HG03139 (cell line): Measurements from ENCODE around the gene SSH3.

Experiments
- ATAC-seq: cut with Tn5 transposase; IDR thresholded peaks from one replicate; pipeline ENCODE4 v1.9.1; 2021; ENCODE audit not compliant: unreplicated experiment

SSH3 gene

DNA sequence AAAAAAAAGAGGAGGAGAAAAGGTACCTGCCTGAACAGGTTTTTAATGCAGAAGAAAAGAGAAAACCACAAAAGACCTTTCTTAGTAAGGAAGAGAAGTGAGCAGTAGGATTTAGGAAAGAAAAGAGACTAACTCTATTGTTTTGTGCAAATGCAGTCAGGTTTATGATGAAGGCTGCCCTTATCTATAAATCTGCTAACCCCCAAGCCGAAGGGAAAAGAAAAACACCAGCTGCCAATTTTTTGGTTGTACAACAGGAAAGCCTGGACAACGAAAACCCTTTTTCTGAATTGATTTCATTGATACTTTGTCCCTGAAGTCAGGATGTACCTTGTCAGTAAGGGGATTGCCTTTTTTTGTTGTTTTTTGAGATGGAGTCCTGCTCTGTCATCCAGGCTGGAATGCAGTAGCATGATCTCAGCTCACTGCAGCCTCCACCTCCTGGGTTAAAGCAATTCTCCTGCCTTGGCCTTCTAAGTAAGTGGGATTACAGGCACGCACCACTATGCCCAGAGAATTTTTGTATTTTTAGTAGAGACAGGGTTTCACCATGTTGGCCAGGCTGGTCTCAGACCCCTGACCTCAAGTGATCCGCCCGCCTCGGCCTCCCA, 28.9 kb downstream of the SSH3 start:
- ATAC-seq = no peak

DNA sequence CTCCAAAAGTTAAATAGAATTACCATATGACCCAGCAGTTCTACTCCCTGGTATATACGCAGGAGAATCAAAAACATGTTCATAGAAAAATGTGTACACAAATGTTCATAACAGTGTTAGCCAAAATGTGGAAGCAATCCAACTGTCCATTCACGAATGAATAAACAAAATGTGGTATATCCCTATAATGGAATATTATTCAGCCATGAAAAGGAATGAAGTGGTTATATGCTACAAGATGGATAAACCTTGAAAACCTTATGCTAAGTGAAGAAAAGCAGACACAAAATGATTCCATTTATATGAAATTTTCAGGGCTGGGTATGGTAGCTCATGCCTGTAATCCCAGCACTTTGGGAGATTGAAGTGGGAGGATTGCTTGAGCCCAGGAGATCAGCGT, 33.9 kb downstream of the SSH3 start:
- no peak for ATAC-seq

DNA sequence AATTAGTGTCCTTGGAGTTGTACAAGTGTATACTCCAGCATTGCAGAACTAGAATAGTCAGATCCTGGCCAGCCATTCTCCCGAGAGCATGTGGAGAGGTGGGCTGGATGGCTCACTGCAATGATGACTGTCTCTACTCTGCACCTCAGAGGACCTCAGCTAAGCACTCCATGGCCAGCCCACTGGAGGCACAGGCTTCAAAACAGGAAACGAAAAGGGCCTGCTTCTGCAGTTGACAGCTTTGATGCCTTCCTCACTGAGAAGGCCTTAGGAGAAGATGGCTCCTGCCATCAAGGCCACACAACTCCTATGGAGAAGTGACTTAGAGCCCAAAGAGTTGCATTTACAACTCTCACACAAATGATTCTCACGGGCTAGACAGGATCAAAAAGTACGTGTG, 40.9 kb downstream of the SSH3 start:
- no peak for ATAC-seq

DNA sequence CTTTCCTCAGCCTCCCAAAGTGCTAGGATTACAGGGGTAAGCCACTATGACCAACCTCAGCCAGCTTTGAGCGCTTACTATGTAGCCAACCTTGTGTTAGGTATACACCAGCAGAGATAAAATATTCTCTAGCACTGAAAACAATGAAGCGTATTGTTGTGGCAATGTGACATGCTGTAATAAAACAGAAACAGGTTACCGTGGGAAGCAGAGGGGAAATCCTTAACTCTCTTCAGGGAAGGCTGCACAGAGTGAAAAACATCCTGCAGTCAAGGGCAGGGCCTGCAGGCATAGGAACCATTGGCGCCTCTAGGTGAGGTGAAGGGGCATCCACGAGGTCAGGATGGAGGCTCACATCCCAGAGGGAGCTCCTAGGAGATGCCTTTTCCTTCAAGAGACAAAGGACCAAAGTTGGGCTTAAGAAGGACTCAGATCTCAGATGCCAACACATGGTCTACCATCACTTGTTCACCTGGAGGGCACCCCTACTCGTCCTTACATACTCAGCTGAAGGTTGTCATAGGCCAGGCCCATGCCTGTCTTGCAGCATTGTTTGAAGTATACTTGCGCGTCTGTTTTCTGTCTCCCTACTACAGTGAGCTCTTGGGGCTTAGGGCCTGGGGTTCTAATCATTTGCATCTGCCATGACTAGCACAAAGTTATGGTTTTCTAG, 42.1 kb downstream of the SSH3 start:
- no peak for ATAC-seq

DNA sequence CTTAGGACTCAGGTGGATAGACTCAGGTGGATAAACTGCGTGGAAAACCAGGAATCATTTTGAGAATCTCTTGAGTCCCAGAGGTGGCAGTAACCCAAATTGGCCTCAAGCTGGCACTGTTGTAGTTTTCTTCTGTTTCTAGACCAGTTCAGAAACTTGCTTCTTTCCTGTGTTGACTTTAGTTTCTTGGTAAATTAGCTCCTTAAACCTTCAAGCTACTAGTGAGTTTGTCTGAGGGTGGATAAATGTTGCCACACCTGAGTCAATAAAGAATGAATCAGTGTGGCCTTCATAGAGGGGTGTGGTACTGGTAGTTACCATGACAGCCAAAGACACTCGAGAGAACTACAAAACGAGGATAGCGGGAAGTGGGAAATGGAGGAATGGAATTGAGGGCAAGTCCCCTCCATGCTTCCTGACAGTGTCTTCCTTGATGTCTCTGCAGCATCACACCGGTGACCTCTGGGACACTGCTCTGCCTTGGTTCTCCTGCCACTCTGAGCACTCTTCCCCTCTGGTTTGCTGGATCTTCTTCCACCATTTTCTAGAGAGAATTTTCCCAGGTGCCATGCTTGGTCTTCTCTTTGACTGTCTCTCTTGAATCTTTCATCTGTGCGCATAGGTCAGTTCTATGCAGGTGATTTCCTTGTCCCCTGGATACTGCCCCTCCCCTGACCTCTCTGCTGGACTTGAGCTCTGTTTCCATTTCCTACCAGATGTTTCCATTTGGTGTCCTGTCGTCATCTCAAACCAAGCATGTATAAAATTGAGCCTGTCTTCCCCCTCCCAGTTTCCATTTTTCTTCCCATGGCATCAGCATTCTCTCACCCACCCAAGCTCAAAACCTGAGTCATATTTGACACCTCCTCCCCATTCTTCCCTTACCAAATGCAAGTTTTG, 42.8 kb downstream of the SSH3 start:
- no peak for ATAC-seq

DNA sequence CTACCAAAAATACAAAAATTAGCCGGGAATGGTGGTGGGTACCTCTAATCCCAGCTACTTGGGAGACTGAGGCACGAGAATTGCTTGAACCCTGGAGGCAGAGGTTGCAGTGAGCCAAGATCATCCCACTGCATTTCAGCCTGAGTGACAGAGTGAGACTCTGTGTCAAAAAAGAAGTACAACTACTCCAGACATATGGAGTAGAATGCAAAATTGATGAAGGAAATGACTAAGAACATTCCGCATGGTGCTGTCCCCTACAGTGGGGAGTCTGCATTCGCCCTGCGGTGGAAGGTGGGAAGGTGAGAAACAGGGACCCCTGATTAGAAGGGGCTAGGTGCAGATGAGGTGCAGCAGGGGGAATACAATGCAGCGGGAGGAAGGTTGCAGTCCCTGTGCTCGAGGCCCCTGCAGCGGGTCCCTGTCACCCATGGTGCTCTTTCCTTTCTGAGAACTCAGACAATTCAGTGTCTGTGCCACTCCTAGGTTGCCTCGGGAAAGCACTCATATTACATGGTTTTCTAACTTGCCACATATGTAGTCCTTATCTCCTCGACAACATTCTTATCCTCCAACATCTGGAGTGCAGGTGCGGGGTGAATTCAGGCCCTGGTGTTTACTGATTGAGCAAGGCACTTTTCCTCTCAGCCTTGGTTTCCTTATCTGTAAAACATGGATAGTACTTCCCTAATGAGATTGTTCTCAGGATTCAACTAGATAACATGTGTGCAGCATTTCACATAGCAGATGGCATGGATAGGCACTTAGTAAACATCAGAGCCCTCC, 44.8 kb downstream of the SSH3 start:
- ATAC-seq = no peak

DNA sequence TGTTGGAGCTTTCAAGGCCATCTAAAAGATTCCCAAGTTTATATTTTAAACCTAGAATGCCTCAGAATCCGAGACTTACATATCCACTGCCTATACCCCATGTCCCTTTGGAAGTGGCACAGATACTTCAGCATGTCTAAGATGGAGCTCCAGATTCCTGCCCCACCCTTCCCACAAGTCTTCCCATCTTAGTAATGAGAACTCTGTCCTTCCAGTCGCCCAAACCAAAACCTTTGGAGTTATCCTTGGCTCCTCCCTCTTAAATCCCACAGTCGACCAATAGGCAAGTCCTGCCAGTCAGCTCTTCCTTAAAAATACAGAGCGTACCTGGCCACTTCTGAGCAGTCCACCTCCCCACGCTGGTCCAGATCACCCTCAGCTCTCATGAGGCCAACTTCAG, 45.7 kb downstream of the SSH3 start:
- no peak for ATAC-seq

DNA sequence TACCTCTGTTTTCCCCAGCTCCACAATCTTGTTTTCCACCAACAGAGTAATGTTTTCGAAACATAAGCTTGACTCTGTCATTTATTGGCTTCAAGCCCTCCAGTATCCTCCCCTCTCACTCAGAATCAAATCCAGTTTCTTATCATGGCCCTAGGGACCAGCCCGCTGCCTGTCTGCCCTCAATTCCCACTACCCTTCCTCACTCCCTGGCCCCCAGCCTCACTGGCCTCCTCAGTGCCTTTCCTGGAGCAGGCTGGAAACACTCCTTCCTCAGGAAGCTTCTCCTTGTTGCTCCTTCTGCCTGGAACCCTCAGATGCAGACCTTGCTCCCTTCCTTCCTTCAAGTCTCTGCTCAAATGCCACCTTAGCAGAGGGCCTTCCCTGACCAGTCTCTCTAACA, 46.1 kb downstream of the SSH3 start:
- no peak for ATAC-seq

DNA sequence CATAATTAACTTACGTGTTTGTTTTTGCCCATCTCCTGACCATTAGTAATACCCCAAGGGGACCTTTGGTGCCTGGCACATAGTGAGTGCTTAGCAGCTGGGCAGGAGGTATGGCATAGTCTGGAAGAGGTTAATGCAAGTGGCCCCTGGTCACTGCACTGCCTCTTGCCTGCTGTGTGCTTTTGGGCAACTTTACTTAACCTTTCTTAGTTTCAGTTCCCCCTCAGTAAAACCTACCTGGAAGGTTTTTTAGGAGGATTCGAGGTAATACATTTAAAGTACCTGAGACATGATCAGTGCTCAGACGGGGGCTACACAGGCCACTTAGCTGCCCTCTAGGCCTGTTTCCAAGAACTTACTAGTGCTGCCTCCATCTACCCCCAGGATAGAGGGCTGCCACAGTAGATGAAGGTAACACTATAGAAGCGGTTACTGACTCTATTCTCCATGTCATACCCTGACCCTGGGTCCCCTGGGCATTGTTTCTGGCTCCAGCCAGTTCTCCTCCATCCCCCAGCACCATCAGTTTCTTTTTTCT, 46.7 kb downstream of the SSH3 start:
- ATAC-seq = no peak

DNA sequence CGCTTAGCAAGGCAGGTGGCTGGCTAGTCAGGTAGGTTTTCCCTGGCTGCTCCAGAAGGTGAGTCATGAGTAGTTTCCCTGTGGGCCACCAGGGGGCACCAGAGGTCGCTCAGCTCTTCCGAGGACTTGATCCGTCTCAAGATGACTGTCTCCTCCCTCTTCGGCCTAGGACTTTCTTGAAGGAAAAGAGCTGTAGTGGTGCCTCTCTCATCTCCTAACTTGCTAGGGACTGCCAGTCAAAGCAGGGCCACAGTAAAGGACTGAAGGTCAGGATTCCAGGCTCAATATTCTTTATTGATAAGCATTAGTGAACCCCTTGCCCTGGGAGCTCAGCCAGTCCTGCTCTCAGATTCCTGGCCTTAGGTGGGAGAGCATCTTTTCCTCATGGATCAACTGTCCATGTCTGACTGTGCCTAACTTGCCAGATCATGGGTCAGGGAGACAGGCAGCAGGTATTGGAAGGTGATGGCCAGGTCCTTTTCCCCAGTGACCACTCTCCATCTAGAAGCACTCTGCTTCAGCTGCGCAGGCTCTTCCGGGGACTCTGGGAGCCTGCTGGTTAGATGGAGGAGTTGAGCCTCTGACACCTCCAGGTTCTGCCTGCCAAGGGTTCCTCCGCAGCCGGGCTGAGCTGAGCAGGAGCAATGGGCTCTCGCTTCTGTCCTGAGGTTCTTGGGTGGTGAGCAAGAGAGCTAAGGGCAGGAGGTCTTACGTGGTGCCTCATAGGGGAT, 48.1 kb downstream of the SSH3 start:
- no peak for ATAC-seq

DNA sequence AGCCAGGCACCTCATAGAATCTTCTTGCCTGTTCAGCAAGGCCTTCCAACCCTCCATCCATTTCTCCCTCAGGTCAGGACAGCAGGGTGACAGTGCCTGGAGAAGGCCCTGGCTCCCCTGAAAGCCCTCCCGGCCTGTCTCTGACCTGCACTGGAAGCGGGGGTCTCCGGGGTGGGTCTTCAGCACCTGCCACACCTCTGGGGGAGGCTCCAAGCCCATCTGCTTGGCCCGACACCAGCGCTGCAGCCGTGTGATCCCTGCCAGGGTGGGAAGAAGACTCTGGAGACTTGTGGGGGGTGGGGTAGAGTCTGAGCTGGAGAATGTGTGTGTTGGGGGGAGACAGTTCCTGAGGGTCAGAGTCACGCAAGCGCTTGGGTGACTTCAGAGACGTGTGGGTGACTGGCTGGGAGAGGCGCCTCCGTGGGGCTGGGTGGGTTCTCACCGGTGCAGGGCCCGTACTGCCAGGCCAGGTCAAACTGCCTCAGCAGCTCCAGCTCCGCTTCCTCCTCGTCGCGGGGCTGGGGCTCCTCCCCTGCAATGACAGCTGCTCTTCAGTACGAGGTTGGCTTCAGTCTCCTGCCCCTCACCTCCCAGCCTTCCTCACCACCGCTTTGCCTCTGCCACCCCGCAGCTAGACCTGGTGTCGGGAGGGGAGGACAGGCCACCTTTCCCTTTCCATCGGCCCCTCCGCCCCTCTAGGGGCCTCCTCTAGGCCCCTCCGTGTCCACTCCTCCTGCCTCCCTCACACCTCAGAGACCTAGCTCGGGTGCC, 49.4 kb downstream of the SSH3 start:
- ATAC-seq = peak; percentile 1

DNA sequence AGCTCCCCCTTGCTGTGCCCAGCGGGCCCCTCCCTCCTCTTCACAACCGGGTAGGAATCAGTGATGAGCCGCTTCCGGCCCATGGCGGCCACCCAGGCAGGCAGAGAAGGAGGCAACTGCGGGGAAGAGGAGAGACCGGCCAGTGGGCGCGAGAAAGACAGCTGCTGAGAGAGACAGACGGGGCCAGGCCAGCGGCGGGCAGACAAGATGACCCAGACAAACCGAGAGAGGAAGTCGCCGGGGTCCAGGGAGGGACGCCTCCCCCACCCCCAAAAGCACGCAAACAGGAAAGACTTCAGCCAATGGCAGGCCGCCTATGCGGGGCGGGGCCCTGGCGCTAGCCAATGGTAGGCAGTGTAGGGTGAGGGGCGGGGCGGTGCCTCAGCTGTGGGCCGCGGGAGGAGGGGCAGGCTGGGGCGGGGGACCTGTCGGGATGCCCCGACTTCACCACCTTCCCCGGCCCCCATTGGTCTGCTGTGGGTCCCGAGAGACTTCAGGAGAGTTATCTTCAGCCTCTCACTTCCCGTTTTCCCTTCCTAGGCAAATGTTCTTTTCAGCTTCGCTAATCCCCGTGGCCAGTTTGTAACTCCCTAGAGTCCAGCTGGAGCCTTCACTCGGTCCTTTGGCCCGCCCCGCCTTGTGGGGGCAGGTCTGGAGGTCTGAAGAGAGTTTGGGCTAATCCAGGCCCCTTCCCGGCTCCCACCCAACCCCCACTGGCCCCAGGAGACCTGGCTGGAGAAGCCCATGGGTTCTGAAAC, 50.2 kb downstream of the SSH3 start, which contains the start of gene POLD4:
Gene POLD4 (minus strand): TSS at position 230 of the 758 bp plus-strand sequence. CDS start 147 bp downstream, at position 83.
- ATAC-seq = peak; percentile 58

DNA sequence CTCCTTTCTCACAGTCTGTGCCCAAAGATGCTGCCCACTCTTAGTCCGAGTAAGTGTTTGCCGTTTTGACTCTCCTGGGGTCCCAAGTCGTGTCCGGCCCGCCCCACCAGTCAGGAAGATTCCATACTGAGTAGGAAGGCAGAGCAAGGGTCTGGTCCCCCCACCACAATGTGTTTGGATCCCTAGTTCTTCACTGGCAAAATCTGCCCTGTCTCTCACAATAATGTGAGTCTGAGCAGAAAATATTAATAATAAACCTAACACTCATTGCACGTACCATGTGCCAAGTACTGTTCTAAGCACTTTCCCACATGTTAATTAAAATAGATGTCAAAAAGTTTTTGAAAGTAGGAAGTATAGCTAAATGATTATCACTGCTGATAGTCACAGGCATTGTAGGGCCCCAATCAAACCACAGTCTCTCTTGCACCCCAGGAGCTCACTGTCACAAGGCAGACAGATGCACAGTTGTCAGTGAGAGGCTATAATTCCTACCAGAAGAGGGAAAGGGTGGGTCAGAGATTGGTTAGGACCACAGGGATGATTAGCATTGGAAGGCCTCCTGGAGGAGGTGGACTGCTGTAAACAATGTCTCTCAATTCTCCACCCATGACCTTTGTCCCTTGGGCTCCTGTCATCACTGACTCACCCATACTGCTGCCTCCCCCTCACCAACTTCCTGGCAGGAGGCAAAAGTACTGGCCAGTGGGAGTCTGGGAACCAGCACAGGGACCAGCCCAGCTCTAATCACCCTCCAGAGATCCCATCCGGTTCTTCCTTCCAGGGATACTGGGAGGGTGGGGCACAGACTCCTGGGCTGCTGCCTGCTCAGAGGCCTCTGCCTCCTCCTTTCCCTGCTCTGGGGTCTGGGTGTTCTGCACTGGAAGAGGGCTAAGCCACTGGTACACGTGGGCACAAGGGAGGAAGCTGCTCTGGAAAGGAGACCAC, 51.0 kb downstream of the SSH3 start:
- no peak for ATAC-seq

DNA sequence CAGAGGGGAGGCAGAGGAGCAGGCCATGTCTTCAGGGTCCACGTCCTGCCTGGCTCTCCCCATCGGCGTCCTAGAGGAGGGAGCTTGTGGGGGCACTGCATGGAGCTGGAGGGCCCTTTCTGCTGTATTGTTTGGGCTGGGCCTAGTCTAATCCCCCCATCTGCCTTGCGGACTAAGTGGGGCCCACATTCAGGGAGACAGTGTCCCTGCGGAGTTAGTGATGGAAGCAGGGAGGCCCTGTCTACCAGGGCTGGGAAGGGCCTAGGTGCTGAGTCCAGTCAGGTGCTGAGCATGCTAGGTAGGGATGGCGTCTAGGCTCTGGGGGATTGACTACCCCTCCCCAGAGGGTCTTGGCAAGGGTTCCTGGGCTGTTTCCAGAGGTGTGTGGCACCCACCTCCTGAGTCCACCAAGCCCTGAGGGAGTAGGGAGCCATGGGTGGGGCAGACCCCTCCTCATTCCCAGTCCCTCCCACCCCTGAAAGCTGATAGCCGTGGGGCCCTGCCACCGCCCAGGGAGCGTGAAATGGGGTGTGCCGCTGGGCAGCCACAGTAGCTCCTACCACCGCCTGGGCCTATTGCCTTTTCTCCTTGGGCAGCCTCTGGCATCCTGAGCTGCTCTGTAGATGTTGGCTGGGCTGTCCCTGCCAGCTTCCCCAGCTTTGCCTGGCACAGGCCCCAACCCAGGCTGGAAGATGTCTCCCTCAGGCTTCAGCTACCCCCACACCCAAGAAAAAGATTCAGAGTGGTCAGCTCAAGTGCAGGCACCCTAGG, 51.9 kb downstream of the SSH3 start:
- ATAC-seq = no peak

DNA sequence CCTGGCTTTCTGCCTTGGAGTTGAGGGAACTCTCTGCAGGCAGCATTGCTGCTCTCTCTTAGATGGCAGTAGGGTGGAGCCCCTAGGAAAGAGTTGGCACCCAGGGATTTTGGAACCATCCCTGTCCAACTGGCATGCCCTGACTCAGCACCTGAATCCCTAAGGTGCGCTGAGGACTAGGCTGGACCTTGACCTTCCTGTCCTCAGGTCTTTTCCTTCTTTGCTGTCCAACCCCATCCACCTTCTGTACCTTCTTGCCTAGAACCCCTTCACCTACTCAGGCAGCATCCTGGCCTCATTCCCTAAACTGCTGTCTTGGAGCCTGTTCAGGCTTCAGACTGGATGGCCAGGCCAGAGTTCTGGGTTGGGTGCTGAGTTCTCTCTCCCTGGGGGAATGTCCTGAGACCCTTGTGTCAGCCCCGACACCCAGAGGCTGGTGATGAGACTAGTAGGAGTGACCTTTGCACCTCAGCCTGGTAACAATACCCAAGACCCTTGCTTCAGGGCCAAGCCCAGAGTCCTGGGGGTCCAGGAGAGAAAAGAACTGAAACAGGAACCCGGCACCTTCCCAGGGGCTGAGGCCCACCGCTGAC, 52.6 kb downstream of the SSH3 start:
- ATAC-seq = no peak

DNA sequence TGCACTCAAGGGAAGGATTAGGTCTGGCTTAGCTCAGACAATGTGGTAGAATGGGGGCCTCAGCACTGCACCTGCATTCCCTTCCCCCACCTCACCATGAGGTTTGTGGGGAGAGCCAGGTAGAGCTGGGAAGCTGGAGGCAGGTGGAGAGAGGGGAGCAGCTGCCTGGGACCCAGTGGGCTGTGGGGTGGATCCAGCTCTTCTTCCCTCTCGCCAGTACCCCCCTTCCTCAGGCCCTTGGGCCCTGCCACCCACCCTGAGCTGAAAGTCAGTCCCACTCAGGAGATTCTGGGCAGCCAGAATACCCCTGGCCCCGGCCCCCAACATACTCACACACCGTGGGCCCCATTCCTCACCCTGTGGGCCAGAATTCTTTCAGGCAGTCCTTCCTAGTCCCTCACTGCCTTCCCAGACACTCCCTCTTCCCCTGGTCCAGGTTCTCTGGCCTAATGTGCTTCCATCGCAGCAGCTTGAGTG, 53.1 kb downstream of the SSH3 start:
- ATAC-seq = no peak
